HG02943 (cell line): Measurements from ENCODE around the gene C21orf58.
A peak's percentile ranks its signal among the peaks of the same experiment; 100 is the strongest.

Experiments used
- ATAC-seq: cut with Tn5 transposase; IDR thresholded peaks from one replicate; pipeline ENCODE4 v1.9.1; 2021; ENCODE audit warnings: mild to moderate bottlenecking, low read depth, moderate library complexity; ENCODE audit not compliant: unreplicated experiment

Gene C21orf58

DNA sequence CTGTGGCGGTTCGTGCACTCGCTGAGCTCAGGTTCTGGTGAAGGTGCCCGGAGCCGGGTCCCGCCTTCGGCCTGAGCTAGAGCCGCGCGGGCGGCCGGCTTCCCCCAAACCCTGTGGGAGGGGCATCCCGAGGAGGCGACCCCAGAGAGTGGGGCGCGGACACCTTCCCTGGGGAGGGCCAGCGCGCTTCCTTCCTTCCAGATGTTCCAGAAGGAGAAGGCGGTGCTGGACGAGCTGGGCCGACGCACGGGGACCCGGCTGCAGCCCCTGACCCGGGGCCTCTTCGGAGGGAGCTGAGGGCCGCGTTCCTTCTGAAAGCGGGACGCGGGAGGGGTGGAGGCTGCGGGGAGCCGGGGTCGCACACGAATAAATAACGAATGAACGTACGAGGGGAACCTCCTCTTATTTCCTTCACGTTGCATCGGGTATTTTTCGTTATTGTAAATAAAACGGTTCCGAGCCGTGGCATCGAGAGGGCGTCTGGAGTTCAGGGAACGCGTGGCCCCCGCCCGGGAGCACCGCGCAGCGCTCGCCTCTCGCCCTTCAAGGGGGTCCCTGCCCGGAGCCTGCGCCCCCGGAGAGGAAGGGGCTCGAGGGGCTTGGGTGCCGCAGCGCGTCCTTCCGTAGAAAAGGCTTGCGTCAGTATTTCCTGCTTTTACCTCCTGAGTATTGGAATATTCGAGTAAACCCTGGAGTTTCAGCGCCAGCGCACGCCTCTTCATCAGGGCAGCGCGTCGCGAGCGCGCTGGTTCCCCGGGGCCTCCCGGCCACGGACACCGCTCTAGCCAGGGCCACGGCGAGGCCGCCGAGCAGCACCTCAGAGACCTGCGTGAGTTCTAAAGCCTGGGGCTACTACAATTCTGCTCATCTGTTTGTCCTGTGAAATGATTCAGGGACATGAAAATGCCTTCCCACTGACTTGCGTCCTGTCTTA is 26.1 kb downstream of the C21orf58 start:
- ATAC-seq: no peak

DNA sequence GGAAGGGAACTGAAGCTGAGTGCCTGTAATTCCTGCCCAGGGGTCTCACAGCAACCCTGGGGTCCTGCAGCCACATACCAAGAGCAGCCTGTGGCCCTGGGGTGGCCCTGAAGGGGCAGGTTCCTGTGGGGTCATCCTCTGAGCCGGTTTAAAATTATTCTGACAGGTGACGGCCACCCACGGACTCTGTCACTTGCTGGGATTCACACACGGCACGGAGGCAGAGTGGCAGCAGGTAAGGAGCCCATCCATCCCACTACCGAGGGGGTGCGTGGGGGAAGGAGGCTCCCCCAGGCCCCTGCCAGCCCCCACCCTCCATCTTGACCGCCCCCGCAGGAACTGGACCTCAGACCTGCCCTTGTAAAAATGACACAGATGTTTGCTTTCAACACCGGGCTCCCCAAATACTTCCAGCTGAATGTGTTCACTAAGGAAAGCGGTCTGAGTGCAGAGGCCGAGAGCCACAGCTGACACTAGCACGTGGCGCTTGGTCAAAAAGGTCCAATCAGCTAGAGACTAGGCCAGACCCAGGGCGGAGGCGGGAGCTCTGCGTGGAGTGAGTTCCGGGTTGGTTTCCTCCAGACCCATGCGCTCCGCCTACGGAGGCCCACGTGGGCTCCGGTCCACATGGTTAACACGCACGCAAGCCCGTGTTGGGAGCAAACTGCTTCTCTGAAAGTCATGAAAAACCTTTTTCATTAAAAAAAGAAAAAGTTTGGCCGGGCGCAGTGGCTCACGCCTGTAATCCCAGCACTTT is 27.5 kb downstream of the C21orf58 start:
- ATAC-seq: no peak

DNA sequence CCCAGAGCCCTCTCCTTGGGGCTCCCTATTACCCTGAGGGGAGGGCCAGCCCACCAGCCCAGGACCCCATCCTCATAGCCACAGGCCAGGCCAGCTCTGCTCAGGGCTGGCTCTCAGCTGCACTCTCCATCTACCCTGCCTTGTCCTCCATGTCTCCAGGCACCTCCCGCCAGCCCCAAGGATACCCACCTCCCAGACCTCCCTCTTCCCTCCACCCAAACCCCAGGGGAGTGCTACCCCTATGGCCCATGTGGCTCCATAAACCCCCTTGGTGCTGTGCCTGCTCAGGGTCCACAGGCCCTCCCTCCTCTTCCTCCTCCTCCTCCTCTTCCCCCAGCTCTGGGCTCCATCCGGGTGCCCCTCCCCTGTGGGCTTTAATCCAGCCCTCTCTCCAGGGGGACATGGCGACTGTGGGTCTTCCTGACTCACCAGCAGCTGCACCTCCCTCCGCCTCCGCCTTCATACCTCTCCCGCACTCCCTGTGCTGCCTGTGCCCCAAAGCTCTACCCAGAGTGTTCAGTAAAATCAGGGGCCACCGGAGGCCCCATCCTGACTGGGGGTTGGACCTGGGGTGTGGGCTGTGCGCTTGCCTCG is 28.4 kb downstream of the C21orf58 start:
- ATAC-seq: no peak

DNA sequence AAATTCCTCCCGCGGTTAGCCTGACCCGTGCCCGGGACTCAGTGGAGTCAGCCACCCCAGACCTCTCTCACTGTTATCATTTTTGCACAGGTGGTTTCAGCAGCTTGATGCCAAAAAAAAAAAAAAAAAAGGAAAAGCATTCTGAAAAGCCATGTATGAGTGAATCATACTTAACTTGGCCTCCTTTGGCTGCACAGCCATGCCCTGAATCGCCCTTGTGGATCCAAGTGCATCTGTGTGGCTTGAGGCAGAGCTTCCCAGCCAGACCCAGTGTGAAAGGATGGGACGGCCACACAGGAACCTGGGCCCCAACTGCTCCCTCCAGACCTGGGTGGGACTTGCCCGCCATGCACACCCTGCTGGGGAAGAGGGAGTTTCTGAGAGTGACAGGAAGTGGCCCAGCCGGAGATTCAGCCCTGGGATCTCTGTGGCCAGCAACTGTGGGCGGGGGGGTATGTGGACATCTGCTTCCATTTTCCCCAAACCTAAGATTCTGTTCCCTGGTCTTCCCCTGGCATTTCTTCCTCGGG is 29.0 kb downstream of the C21orf58 start:
- no peak for ATAC-seq

DNA sequence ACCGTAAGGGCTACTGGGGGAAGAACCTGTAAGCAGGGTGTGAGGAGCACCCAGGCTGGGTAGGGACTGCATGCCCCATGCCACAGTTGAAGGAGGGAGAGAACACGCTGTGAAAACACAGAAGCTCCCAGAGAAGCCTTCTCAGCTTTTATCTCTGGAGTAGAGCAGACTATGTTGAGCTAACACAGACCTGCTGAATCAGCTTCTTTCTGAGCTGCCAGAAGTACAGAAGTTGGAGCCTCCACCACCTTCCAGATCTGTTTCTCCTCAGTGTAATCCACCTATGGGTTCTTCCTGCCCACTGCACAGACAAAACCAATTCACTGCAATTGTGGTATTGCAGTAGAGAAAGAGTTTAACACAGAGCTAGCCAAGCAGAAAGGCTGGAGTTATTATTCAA is 32.1 kb downstream of the C21orf58 start:
- no peak for ATAC-seq

DNA sequence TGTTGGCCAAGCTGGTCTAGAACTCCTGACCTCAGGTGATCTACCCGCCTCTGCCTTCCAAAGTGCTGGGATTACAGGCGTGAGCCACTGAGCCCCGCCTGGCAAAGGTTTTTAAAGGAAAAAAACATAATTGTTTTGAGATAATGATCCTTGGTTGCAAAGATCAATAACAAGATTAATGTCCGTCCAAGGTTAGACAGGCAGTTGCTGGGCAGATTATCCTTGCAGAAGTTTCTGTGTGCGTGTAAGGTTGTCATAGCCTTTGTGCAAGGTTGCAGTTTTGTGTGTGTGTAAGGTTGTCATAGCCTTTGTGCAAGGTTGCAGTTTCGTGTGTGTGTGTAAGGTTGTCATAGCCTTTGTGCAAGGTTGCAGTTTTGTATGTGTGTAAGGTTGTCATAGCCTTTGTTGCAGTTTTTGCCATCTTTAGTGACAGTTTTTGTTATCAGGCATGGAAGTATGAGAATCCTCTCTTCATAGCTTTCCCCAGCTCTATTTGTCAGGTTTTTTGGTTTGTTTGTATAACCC is 34.0 kb downstream of the C21orf58 start:
- ATAC-seq: no peak

DNA sequence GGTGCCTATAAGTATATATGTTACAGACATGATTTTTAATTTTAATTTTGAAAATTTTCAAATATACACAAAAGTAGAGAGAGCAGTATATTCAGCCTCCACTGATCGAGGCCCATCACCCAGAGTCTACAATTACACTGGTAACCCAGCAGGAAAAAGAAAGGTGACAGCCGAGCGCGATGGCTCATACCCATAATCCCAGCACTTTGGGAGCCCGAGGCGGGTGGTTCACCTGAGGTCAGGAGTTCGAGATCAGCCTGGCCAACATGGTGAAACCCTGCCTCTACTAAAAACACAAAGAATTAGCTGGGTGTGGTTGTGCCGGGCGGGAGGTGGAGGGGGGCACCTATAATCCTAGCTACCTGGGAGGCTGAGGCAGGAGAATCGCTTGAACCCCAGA is 36.1 kb downstream of the C21orf58 start:
- ATAC-seq: no peak

DNA sequence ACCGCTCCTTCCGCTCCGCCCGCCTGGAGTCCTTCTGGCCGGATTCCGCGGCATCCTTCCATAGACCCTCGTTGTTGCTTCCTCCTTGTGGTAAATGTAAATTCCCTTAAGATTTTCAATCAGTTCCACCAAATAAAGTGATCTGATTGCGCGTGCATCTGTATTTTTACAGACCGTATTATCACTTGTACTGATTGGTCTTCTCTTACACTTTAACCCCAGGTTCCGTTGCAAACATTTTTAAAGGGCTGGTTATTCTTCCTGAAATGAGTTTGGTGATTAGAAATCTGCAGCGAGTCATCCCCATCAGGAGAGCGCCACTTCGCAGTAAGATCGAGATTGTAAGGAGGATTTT is 37.0 kb downstream of the C21orf58 start:
- ATAC-seq: no peak

DNA sequence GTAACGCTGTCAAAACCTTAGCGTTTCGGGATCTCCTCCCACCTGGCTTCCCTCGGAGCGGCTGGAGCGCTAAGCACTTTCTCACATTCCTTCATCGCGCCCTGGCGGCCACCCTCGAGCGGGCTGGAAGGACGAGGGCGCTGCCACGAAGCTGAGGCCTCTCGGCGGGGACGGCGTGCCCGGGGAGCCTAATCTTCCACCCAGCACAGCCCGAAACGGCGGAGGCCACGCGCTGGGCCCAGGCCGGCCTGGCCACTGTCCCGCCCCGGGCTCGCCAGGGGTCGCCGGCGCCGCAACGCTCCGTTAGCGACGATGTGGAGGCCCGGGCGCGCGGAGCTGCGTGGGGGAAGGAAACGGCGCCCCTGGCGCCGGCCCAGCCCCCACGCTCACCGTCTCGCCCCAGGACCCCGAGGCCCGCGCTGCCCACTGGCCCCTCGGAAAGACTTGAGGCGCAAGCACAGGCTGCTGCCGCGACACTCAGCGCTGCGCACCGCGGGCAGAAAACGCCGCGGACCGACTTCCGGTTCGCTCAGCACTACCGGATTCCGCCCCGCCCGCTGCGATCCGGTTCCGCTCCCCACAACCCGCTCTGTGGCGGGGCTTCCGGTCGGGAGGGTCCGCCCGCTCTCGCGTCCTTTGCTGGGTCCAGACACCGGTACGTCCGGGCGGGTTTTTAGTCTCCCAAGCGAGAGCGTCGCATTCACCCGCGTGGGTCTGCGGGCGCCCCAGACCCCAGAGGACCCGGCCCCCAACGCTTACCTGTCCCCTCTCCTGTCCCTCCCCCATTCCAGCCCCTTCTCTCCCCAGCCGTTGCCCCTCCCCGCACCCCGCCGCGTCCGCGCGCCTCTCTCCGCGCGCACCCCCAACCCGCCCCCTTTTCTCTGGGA is 37.7 kb downstream of the C21orf58 start, which contains the start of gene YBEY:
Gene YBEY, plus strand, starts transcription at position 582 of the 887 bp plus-strand sequence. CDS start 572 bp downstream, outside the sequence.
- ATAC-seq: peak; percentile 81

DNA sequence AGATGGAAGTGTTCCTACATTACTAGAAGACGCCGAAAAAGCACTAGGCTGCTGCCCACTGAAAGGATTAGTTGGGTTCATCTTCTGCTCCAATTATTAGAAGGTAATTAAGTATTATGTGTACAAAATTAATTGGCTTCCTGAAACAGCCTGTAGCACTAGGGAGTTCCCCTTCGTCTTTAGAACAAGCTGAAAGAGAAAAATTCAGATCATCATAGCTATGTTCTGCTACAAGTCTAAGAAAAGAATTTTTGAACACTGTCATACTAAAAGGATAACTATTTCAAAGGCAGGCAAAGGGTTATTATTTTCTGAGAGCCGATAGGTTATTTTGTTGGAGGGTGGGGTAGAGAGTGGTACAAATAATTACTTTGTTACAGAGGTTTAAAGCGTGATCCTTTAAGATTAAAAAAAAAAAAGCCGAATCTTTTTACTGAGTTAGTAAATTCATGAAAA is 38.4 kb downstream of the C21orf58 start, which contains the start of gene MCM3AP:
Gene MCM3AP, minus strand, starts transcription at position 406 of the 456 bp plus-strand sequence. Its CDS starts 325 bp downstream, at position 81.
- ATAC-seq: no peak

DNA sequence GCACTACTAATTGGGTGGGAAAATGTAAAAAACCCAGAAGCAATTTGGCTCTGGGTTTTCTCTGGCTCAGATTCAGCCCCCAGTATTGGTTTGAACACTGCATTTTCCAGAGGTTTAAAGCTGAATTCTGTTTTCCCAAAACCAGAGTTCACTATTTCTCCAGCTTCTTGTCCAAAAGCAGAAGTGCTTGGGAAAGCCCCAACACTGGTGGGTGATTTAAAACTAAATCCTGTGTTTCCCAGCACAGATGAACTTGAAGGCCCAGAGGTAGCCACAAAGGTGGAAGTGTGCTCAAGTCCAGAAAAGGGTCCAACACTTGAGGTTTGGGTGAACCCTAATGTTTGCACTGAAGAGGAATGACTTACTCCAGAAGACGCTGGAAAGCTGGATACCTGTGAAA is 38.9 kb downstream of the C21orf58 start:
- ATAC-seq: no peak

DNA sequence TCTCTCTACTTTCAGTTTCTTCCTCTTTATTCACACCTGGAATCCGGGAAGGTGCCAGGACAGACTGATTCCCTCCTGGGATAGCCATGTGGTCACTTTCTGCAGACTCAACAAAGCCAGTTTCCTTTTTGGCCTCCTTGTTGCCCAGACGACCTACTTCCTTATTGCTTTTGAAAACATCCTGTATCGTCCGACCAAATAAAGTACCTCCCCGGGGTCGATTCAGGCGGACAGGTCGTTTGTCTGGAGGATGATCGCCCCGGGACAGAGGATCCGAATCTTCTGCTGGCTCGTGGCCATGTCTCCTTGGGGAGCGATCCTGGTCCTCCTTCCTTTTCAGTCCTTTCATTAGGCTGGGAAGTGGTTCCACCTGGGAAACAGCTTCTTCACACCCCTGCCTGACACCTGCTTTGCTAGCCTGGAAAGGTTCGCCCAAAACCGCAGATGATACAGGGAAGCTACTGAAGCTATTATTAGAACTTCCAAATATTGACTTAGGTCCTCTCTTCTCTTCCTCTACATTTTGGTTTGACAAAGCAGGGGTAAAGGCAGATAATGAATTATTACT is 39.5 kb downstream of the C21orf58 start:
- no peak for ATAC-seq

DNA sequence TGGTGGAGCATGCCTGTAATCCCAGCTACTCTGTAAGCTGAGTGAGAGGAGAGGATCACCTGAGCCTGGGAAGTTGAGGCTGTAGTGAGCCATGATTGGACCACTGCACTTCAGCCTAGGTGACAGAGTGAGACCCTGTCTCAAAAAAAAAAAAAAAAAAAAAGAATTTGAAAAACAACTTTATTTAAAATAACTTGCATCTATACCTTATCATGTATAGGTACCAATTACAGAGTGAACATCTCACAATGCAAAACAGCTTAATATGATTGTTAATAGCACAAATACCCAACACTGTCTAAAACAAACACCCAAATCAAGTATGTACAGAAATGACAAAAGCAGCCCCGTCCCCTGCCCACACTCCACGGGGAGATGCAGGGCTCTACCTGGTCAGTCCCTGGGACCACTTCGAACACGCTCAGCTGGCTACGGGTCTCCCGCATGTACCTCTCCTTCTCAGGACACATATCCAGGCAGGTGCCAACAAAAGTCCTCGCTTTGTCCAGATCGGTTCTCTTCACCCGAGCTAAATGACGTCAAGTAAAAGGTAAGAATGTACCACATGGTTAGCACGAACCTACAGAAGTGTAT is 48.8 kb downstream of the C21orf58 start:
- no peak for ATAC-seq

DNA sequence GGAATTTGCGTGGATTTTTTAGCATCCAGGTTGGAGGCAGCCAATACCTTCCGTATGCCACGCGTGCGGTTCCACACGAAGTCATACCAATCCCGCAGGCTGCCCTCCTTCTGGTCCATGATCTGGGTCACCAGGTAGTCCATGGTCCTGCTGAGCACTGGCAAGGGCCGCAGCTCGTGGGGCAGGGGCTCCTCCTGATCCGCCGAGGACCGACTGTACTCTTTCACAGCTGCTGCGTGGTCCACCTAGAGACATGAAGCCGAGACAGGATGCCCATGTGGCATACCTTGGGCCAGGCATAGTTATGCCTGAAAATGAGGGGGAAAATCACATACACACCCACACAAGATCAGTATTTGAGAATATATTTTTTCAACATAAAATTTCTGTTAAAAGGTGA is 50.3 kb downstream of the C21orf58 start:
- ATAC-seq: no peak

DNA sequence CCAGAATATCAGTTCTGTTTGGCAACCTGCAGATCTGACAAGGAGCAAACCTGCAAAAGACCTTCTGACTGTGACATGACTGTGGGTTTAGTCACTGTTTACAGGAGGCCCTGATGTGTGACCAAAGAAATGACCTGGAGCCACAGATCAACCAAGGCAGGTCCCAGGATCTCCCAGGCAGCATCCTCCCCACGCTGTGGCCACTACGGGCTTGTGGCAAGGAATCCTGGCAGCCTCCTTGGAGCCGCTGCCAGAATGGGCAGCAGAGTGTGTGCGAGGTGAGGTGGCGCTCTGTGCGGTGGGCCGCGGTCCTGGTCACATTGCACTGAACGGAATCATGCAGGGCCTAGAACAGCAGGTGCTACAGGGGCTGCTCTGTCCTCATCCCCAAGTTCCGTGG is 54.2 kb downstream of the C21orf58 start:
- ATAC-seq: no peak

DNA sequence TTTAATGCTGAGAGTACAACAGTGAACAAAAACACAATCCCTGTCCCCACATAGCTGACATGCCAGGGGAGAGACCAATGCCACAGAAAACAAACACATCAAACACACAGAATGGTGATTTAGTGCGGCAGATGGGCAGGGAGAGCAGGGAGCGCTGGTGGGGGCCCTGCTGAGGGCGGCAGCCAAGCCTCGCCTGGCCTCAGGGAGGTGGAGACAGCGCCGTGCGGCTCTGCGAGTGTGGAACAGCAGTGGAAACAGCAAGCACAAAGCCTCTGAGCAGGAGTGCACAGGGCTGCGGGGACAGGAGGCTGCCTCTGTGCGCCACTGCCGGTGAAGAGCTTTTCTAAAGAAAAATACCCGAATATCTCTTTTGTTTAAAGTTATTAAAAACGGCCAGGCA is 55.3 kb downstream of the C21orf58 start:
- no peak for ATAC-seq

DNA sequence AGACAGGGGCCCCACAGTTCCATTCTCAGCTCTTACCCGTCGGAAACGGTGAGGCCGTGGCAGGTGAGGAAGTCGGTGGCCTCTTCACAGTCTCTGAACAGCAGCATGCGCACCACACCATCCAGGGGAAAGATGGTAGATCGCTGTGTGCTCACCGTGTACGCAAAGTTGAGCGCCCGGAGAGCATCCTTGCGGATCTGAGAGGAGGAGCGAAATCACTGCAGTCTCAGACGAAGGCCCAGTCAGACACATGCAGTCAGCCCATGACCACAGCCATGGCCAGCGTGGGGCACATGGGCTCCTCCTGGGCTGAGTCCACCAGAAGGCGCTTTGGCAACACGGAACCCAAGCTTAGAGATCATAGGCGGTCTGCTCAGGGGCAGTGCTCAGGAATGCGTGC is 56.7 kb downstream of the C21orf58 start:
- ATAC-seq: no peak

DNA sequence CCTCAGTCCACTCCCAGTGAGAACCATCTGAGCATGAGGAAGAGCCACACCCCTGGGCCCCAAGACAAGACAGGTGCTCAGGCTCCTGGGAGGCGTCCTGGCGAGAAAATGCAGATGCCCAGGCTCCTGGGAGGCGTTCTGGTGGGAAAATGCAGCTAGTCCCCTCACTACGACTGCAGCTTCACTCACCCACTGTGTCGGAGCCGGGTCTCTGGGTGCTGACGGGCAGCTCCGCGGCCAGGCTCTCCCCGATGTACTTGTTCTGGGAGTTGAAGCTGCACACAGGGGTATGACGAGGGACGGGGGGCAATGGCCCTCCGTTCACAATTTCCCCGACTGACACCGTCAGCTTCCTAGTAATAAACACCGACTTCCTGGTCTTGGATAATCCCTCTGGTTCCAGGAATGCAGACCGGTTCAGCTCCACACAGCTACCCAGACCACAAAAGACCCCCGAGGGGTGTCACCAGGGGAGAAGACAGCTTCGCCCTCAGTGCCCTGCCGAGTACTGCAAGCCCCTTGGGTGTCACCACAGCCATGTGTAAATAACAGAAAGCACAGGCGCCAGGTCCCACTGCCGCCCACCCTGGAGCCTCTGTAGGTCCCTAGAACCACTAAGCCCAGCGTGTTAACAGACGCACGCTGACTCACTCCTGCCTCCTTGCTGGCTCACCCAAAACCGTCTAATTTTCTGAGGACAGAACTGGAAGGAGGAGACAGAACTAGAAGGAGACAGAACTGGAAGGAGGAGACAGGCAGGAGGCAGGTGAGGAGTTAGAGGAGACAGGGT is 57.7 kb downstream of the C21orf58 start:
- no peak for ATAC-seq
